GM12878 (cell line): Measurements from ENCODE around the gene SUOX. TPM values are rescaled to one million over a fixed set of nuclear protein-coding genes. Genes with fewer than 3 reads are reported as not detected.
"Not testable (repeated sequence)": the region's sequence is repeated elsewhere in the genome, so short reads cannot be mapped to it uniquely, and the experiment has no call there.

Source experiments
- ATAC-seq: fragments of 200-7000 bp; cut with Tn5 transposase; 3 replicates; pipeline ENCODE4 v1.9.1; 2020; ENCODE audit warnings: mild to moderate bottlenecking, moderate library complexity
- BruUV-seq: library from RNA; stranded (reverse); fragments of 400-500 nt; replicated peaks from 2 replicates; lab custom pipeline; 2021; lab: Mats Ljungman, UMichigan
- CTCF ChIA-PET: fragments of 300-600 bp; sonication (Branson Sonifier 250); formaldehyde crosslinking; extraction: SDS; loops from one replicate; lab custom pipeline; 2021; ENCODE audit warnings: inconsistent platforms; lab: Yijun Ruan, JAX
- POLR2A ChIA-PET: fragments of 350-600 bp; formaldehyde crosslinking; extraction: SDS; loops from one replicate; lab custom pipeline; 2021; ENCODE audit warnings: inconsistent platforms; lab: Charles Lee
- RAD21 ChIA-PET: fragments of 300-600 bp; sonication (Branson Sonifier 250); formaldehyde crosslinking; loops from one replicate; lab custom pipeline; 2023; ENCODE audit warnings: antibody characterized with exemption; ENCODE audit not compliant: unreplicated experiment; lab: Charles Lee
- SMC1A ChIA-PET: fragments of 300-600 bp; sonication (Branson Sonifier 250); formaldehyde crosslinking; loops from one replicate; lab custom pipeline; 2023; ENCODE audit not compliant: unreplicated experiment, uncharacterized antibody; lab: Charles Lee
- DNase-seq: peaks from one replicate; pipeline ENCODE4 v3.0.0-alpha.2; 2011; ENCODE audit warnings: low read depth, low spot score
- FAIRE-seq: peaks from 3 replicates; lab custom pipeline; 2011; peaks lifted over from hg19 to GRCh38; lab: Jason Lieb, UNC
- H2AFZ ChIP-seq: 2 replicates; pipeline ENCODE4 v1.6.0; 2011; ENCODE audit warnings: low read depth, low read length, control low read depth; ENCODE audit not compliant: control insufficient read depth
- H3K27ac ChIP-seq: 2 replicates; pipeline ENCODE4 v1.5.1; 2011; ENCODE audit warnings: control low read depth; ENCODE audit not compliant: control insufficient read depth, insufficient read depth
- H3K27me3 ChIP-seq, 2 experiments: replicated peaks in 1 of 2; 2 replicates each; pipeline versions ENCODE4 v1.6.0 to v1.6.1; 2011; ENCODE audit warnings: low read length in 1 of 2; ENCODE audit not compliant: control insufficient read depth in 2 of 2, insufficient read depth in 2 of 2
- H3K36me3 ChIP-seq, 2 experiments: 2 replicates each; pipeline ENCODE4 v1.5.1; 2011; ENCODE audit warnings: low read length in 1 of 2; ENCODE audit not compliant: control insufficient read depth in 2 of 2, insufficient read depth in 2 of 2
- H3K4me1 ChIP-seq: 2 replicates; pipeline ENCODE4 v1.6.1; 2011; ENCODE audit warnings: mild to moderate bottlenecking, low read length, moderate library complexity, mixed read lengths; ENCODE audit not compliant: control insufficient read depth, insufficient read depth
- H3K4me2 ChIP-seq: 2 replicates; pipeline ENCODE4 v1.6.0; 2011; ENCODE audit warnings: control low read depth; ENCODE audit not compliant: control insufficient read depth, insufficient read depth
- H3K4me3 ChIP-seq: fragments of 200-600 bp; sonication (generic); 2 replicates; pipeline ENCODE4 v1.5.1; 2016
- H3K79me2 ChIP-seq: 2 replicates; pipeline ENCODE4 v1.6.0; 2011; ENCODE audit warnings: low read length; ENCODE audit not compliant: control insufficient read depth, insufficient read depth
- H3K9ac ChIP-seq: 2 replicates; pipeline ENCODE4 v1.8.0; 2011; ENCODE audit warnings: low read length, control low read depth, mixed read lengths; ENCODE audit not compliant: control insufficient read depth, insufficient read depth
- H3K9me3 ChIP-seq: replicated peaks from 3 replicates; pipeline ENCODE4 v1.5.1; 2011; ENCODE audit warnings: mild to moderate bottlenecking, low read length; ENCODE audit not compliant: control insufficient read depth, insufficient read depth
- H4K20me1 ChIP-seq: 2 replicates; pipeline ENCODE4 v1.6.0; 2011; ENCODE audit not compliant: control insufficient read depth, insufficient read depth
- BACH1 ChIP-seq: fragments of 450-650 bp; IDR thresholded peaks from 2 replicates; pipeline ENCODE4 v1.6.1; 2017; ENCODE audit warnings: mild to moderate bottlenecking, borderline replicate concordance
- HDAC2 ChIP-seq: fragments of 200-600 bp; sonication (generic); IDR thresholded peaks from 2 replicates; pipeline ENCODE4 v1.6.1; 2017
- IRF3 ChIP-seq: fragments of 450-650 bp; IDR thresholded peaks from 2 replicates; pipeline ENCODE4 v1.6.1; 2014; ENCODE audit warnings: mild to moderate bottlenecking
- MEF2A ChIP-seq: IDR thresholded peaks from 2 replicates; pipeline ENCODE4 v1.6.1; 2011; ENCODE audit warnings: low read depth, mild to moderate bottlenecking, low read length, moderate library complexity; ENCODE audit not compliant: insufficient read depth
- MYB ChIP-seq: fragments of 150-350 bp; IDR thresholded peaks from 2 replicates; pipeline ENCODE4 v1.6.1; 2014; ENCODE audit warnings: mild to moderate bottlenecking, low read depth, low read length, borderline replicate concordance
- NFXL1 ChIP-seq: fragments of 450-650 bp; IDR thresholded peaks from 2 replicates; pipeline ENCODE4 v1.6.1; 2017; ENCODE audit warnings: antibody characterized with exemption, mild to moderate bottlenecking, borderline replicate concordance
- RUNX3 ChIP-seq: IDR thresholded peaks from 2 replicates; pipeline ENCODE4 v1.6.1; 2012; ENCODE audit warnings: low read length, inconsistent platforms
- SRF ChIP-seq, 2 experiments: IDR thresholded peaks; 2 replicates each; pipeline ENCODE4 v1.6.1; 2011; ENCODE audit warnings: low read depth in 2 of 2, low read length in 2 of 2, mild to moderate bottlenecking in 1 of 2, moderate library complexity in 1 of 2
- TCF7 ChIP-seq: IDR thresholded peaks from 2 replicates; pipeline ENCODE4 v1.6.1; 2014; ENCODE audit warnings: antibody characterized with exemption, borderline replicate concordance
- ZBED1 ChIP-seq: IDR thresholded peaks from 2 replicates; pipeline ENCODE4 v1.6.1; 2016; ENCODE audit warnings: borderline replicate concordance
- WGBS: methylation state at CpG from one replicate; pipeline ENCODE4 v1.1.6; 2016; ENCODE audit warnings: low lambda C conversion rate; ENCODE audit not compliant: insufficient replicate concordance, insufficient coverage; ENCODE audit errors: missing lambda C conversion rate; 5-methylcytosine and 5-hydroxymethylcytosine counted together
- in situ Hi-C: fragments of 300-500 bp; cut with MboI; formaldehyde crosslinking; loops from 9 replicates; pipeline ENCODE4 v1.14.3; 2018; ENCODE audit warnings: mixed read lengths
- intact Hi-C: fragments of 100-400 bp; cut with micrococcal nuclease; formaldehyde crosslinking; loops from one replicate; pipeline ENCODE4 v1.14.2; 2022; ENCODE audit not compliant: unreplicated experiment
- polyA plus RNA-seq, 11 experiments: library from polyadenylated mRNA; depleted of rRNA in 4 of 11; unstranded in 6 of 11; stranded (reverse) in 5 of 11; fragments of >200 nt; fragmentation: Nextera tagmentation in 4 of 11; fragmentation: Illumina TruSeq in 1 of 11; extraction: Ambion mirVana in 4 of 11; extraction: Trizol in 1 of 11; gene quantifications; 1 replicate in 1 of 11; 2 replicates in 10 of 11; pipeline versions ENCODE4 v1.2.1 to v1.2.3, GENCODE V29; 2011 to 2016; ENCODE audit warnings: inconsistent platforms in 2 of 11, missing spikeins in 2 of 11, low read depth in 1 of 11
- total RNA-seq, 4 experiments: library from RNA; depleted of rRNA in 3 of 4; stranded (reverse); fragments of >200 nt in 3 of 4; fragmentation: Illumina TruSeq in 1 of 4; extraction: Trizol in 1 of 4; gene quantifications; 2 replicates each; pipeline versions ENCODE4 v1.2.1 to v1.2.3, GENCODE V29; 2013 to 2021
- TF ChIP-seq, protein P1 (sequence below): IDR thresholded peaks from 2 replicates; pipeline ENCODE4 v1.6.1; 2011; ENCODE audit warnings: borderline replicate concordance, low read depth, mild to moderate bottlenecking, moderate library complexity, mixed read lengths, low read length; ENCODE audit not compliant: insufficient read depth; ENCODE audit errors: extremely low read length

The SUOX gene
- total and polyA plus RNA-seq, 10 of the 15 experiments (the other 5 are each of a cell fraction or from before 2014, with no cell fraction given): 5.1 to 18.8 (median 13.4) TPM

GRCh38 chr12:56001487-56002100 lies 4.5 kb downstream of the SUOX start:
- no peaks in the 10 kb centered on the region; a peak in 1 of 4 replicates for H3K36me3 ChIP-seq
- H3K27ac ChIP-seq: no peak overlapping the region
- TF ChIP-seq MEF2A (no peak), BACH1 (no peak), NFXL1 (no peak), HDAC2 (no peak), ZBED1 (no peak), RUNX3 (no peak), IRF3 (no peak), TCF7 (no peak), SRF (IDR thresholded peaks at IDR 0.05; ENCODE audit: low read depth in 2 of 2, low read length in 2 of 2) (no peak), MYB (no peak)
- TF ChIP-seq, protein P1, sequence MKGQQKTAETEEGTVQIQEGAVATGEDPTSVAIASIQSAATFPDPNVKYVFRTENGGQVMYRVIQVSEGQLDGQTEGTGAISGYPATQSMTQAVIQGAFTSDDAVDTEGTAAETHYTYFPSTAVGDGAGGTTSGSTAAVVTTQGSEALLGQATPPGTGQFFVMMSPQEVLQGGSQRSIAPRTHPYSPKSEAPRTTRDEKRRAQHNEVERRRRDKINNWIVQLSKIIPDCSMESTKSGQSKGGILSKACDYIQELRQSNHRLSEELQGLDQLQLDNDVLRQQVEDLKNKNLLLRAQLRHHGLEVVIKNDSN: no peak
- H3K4me2 ChIP-seq: no peak overlapping the region
- ATAC-seq: no peak
- in situ Hi-C loops: no loop called here
- H4K20me1 ChIP-seq: no peaks in the 10 kb centered on the region
- ChIA-PET SMC1A (no interaction called here), CTCF (no interaction called here), RAD21 (no interaction called here), POLR2A (interaction anchor here (0.6 kb wide), 1 partner anchor 56 kb away, joined by 5 read pairs; no protein-coding TSS in a partner anchor)
- no peak for DNase-seq
- 56% methylated on average over 7 of the region's 7 CpGs for WGBS
- H3K4me3 ChIP-seq: no peak overlapping the region
- H3K4me1 ChIP-seq: no peaks in the 10 kb centered on the region; the same call in 1 of the 2 replicates
- H3K79me2 ChIP-seq: no peaks in the 10 kb centered on the region
- H3K27me3 ChIP-seq: no peaks in the 10 kb centered on the region
- FAIRE-seq: no peak
- no peak overlapping the region for H3K9ac ChIP-seq
- no peaks in the 10 kb centered on the region for H3K9me3 ChIP-seq
- intact Hi-C loops: no loop called here
- H2AFZ ChIP-seq: no peak overlapping the region
- BruUV-seq: no TSS peak

DNA sequence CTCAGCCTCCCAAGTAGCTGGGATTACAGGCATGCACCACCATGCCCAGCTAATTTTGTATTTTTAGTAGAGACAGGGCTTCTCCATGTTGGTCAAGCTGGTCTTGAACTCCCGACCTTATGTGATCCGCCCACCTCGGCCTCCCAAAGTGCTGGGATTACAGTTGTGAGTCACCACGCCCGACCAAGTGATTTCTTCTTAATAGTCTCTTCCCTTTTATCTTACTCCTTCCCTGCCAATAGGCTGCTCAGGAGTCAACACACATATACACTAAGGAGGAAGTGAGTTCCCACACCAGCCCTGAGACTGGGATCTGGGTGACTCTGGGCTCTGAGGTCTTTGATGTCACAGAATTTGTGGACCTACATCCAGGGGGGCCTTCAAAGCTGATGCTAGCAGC lies 6.3 kb downstream of the SUOX start:
- H3K36me3 ChIP-seq, RAD21 ChIA-PET, H3K4me2 ChIP-seq, H3K27me3 ChIP-seq, BruUV-seq, SMC1A ChIA-PET, H3K27ac ChIP-seq, H3K4me3 ChIP-seq, H4K20me1 ChIP-seq, H3K79me2 ChIP-seq, ATAC-seq, DNase-seq, in situ Hi-C loops, H2AFZ ChIP-seq, H3K9ac ChIP-seq, H3K9me3 ChIP-seq, H3K4me1 ChIP-seq, FAIRE-seq, intact Hi-C loops: not testable (repeated sequence)
- ChIA-PET CTCF (interaction anchor here (0.6 to 1.0 kb wide), 2 partner anchors 64 to 269 kb away, joined by 3 to 4 read pairs; no protein-coding TSS in a partner anchor), POLR2A (interaction anchor here (0.6 to 0.8 kb wide), 3 partner anchors 18 to 1543 kb away, joined by 3 to 6 read pairs (median 3); no protein-coding TSS in a partner anchor)
- WGBS: 70% methylated on average over 5 of the region's 5 CpGs
